ENCODE measurements around the gene SNX32. TPM values are rescaled to one million over a fixed set of nuclear protein-coding genes. Genes with fewer than 3 reads are reported as not detected.

Gene SNX32
- total and polyA plus RNA-seq, 9 of the 15 experiments (the other 6 are each of a cell fraction or from before 2014, with no cell fraction given): 0.03 TPM; not detected in 7

GRCh38 chr11:65887723-65888162, 54.0 kb downstream of the SNX32 start (continued):
- TF ChIP-seq POLR2B (IDR thresholded peaks at IDR 0.05; ENCODE audit: low read depth, partially characterized antibody) (no peak), CHD4 (IDR thresholded peaks at IDR 0.05; ENCODE audit: insufficient read depth, insufficient replicate concordance, low read depth, low read length, poor library complexity, severe bottlenecking) (no peak), TAF9B (IDR thresholded peaks at IDR 0.05; ENCODE audit: partially characterized antibody) (no peak), MYBL2 (IDR thresholded peaks at IDR 0.05; ENCODE audit: low read depth) (no peak), MYBL2 (CRISPR knock-in tag; IDR thresholded peaks at IDR 0.05; ENCODE audit: borderline replicate concordance) (no peak), ATF4 (CRISPR knock-in tag; IDR thresholded peaks at IDR 0.05) (no peak), FOXK2 (conservative IDR thresholded peaks at IDR 0.05 in 1 of 2, IDR thresholded peaks at IDR 0.05 in 1 of 2; ENCODE audit: low read depth in 2 of 2) (no peak), RNF219 (CRISPR knock-in tag; IDR thresholded peaks at IDR 0.05) (no peak), TAF15 (IDR thresholded peaks at IDR 0.05; ENCODE audit: low read depth, low read length) (no peak), FOXP1 (CRISPR knock-in tag; IDR thresholded peaks at IDR 0.05) (0 out of 2 replicates have a peak, but pooled peaks have one; percentile 29), ZFP1 (CRISPR knock-in tag; IDR thresholded peaks at IDR 0.05) (no peak), KLF1 (tag; IDR thresholded peaks at IDR 0.05) (no peak), ZNF384 (IDR thresholded peaks at IDR 0.05; ENCODE audit: low read depth, low read length) (no peak), GATA2 (CRISPR knock-in tag; IDR thresholded peaks at IDR 0.05) (no peak)
- TF ChIP-seq, protein P1, sequence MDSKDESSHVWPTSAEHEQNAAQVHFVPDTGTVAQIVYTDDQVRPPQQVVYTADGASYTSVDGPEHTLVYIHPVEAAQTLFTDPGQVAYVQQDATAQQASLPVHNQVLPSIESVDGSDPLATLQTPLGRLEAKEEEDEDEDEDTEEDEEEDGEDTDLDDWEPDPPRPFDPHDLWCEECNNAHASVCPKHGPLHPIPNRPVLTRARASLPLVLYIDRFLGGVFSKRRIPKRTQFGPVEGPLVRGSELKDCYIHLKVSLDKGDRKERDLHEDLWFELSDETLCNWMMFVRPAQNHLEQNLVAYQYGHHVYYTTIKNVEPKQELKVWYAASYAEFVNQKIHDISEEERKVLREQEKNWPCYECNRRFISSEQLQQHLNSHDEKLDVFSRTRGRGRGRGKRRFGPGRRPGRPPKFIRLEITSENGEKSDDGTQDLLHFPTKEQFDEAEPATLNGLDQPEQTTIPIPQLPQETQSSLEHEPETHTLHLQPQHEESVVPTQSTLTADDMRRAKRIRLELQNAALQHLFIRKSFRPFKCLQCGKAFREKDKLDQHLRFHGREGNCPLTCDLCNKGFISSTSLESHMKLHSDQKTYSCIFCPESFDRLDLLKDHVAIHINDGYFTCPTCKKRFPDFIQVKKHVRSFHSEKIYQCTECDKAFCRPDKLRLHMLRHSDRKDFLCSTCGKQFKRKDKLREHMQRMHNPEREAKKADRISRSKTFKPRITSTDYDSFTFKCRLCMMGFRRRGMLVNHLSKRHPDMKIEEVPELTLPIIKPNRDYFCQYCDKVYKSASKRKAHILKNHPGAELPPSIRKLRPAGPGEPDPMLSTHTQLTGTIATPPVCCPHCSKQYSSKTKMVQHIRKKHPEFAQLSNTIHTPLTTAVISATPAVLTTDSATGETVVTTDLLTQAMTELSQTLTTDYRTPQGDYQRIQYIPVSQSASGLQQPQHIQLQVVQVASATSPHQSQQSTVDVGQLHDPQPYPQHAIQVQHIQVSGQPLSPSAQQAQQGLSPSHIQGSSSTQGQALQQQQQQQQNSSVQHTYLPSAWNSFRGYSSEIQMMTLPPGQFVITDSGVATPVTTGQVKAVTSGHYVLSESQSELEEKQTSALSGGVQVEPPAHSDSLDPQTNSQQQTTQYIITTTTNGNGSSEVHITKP (IDR thresholded peaks at IDR 0.05; ENCODE audit: partially characterized antibody): no peak
- TF ChIP-seq, protein P2, sequence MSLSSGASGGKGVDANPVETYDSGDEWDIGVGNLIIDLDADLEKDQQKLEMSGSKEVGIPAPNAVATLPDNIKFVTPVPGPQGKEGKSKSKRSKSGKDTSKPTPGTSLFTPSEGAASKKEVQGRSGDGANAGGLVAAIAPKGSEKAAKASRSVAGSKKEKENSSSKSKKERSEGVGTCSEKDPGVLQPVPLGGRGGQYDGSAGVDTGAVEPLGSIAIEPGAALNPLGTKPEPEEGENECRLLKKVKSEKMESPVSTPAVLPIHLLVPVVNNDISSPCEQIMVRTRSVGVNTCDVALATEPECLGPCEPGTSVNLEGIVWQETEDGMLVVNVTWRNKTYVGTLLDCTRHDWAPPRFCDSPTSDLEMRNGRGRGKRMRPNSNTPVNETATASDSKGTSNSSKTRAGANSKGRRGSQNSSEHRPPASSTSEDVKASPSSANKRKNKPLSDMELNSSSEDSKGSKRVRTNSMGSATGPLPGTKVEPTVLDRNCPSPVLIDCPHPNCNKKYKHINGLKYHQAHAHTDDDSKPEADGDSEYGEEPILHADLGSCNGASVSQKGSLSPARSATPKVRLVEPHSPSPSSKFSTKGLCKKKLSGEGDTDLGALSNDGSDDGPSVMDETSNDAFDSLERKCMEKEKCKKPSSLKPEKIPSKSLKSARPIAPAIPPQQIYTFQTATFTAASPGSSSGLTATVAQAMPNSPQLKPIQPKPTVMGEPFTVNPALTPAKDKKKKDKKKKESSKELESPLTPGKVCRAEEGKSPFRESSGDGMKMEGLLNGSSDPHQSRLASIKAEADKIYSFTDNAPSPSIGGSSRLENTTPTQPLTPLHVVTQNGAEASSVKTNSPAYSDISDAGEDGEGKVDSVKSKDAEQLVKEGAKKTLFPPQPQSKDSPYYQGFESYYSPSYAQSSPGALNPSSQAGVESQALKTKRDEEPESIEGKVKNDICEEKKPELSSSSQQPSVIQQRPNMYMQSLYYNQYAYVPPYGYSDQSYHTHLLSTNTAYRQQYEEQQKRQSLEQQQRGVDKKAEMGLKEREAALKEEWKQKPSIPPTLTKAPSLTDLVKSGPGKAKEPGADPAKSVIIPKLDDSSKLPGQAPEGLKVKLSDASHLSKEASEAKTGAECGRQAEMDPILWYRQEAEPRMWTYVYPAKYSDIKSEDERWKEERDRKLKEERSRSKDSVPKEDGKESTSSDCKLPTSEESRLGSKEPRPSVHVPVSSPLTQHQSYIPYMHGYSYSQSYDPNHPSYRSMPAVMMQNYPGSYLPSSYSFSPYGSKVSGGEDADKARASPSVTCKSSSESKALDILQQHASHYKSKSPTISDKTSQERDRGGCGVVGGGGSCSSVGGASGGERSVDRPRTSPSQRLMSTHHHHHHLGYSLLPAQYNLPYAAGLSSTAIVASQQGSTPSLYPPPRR (CRISPR knock-in tag; IDR thresholded peaks at IDR 0.05; ENCODE audit: borderline replicate concordance): no peak
